KMS-11 (cell line): ENCODE data around the gene ABHD2.

ENCODE experiments used
- H2AFZ ChIP-seq: fragments of 200-600 bp; sonication (generic); 2 replicates; pipeline ENCODE4 v1.6.1; 2016; ENCODE audit warnings: antibody characterized with exemption, mixed run types, low read depth
- H3K27ac ChIP-seq: fragments of 200-600 bp; sonication (generic); 2 replicates; pipeline ENCODE4 v1.6.1; 2016; ENCODE audit warnings: mild to moderate bottlenecking, mixed run types
- H3K27me3 ChIP-seq: fragments of 200-600 bp; sonication (generic); 2 replicates; pipeline ENCODE4 v1.6.1; 2017; ENCODE audit warnings: mild to moderate bottlenecking, low read depth, mixed run types, moderate library complexity; ENCODE audit not compliant: insufficient read depth
- H3K36me3 ChIP-seq: fragments of 200-600 bp; sonication (generic); 2 replicates; pipeline ENCODE4 v1.6.1; 2017; ENCODE audit warnings: mild to moderate bottlenecking, mixed run types; ENCODE audit not compliant: insufficient read depth
- H3K4me1 ChIP-seq: fragments of 200-600 bp; sonication (generic); 2 replicates; pipeline ENCODE4 v1.6.1; 2016; ENCODE audit warnings: mild to moderate bottlenecking, low read depth, mixed run types; ENCODE audit not compliant: poor library complexity, severe bottlenecking
- H3K4me2 ChIP-seq: fragments of 200-600 bp; sonication (generic); 2 replicates; pipeline ENCODE4 v1.7.0; 2016; ENCODE audit warnings: mild to moderate bottlenecking, mixed run types
- H3K4me3 ChIP-seq: fragments of 200-600 bp; sonication (generic); IDR thresholded peaks from 2 replicates; pipeline ENCODE4 v1.6.1; 2017; ENCODE audit warnings: low read depth, low read length, mixed read lengths; ENCODE audit not compliant: insufficient read depth
- H3K79me2 ChIP-seq: fragments of 200-600 bp; sonication (generic); 2 replicates; pipeline ENCODE4 v1.6.1; 2016; ENCODE audit warnings: low read depth, mixed run types; ENCODE audit not compliant: insufficient read depth
- H3K9ac ChIP-seq: fragments of 200-600 bp; sonication (generic); 2 replicates; pipeline ENCODE4 v1.6.1; 2016; ENCODE audit warnings: mild to moderate bottlenecking, mixed run types
- H4K20me1 ChIP-seq: fragments of 200-600 bp; sonication (generic); 2 replicates; pipeline ENCODE4 v1.6.1; 2016; ENCODE audit warnings: mild to moderate bottlenecking, mixed run types; ENCODE audit not compliant: insufficient read depth
- TF ChIP-seq, protein P1 (sequence below): fragments of 200-600 bp; sonication (generic); conservative IDR thresholded peaks from 2 replicates; pipeline ENCODE4 v1.6.1; 2017; ENCODE audit warnings: low read depth, mild to moderate bottlenecking, antibody characterized with exemption, low read length, moderate library complexity, mixed read lengths

The ABHD2 gene

DNA sequence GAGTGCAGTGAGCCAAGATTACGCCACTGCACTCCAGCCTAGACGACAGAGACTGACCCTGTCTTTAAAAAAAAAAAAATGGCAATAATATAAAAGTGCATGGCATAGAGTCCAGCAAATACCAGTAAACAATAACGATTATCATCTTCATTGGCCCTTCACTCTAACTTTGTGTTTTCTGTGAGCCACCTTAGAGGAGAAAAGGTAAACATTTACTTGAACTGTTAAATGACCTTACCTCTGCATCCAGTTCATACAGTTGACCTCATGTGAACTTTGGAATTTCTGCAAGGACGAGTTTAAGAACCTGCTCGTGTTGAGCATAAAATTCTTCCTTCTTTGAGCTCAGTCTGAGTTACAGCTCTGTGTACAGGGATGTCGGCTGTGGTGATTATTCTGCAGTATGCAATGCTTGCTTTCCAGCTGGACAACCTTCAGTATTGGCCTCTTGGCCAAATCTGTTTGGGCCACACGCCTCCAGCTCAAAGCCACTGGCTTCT lies 76.5 kb downstream of the ABHD2 start:
- no peak overlapping the region for H2AFZ ChIP-seq
- H3K27me3 ChIP-seq: no peaks in the 10 kb centered on the region
- no peaks in the 10 kb centered on the region for H3K79me2 ChIP-seq
- TF ChIP-seq, protein P1, sequence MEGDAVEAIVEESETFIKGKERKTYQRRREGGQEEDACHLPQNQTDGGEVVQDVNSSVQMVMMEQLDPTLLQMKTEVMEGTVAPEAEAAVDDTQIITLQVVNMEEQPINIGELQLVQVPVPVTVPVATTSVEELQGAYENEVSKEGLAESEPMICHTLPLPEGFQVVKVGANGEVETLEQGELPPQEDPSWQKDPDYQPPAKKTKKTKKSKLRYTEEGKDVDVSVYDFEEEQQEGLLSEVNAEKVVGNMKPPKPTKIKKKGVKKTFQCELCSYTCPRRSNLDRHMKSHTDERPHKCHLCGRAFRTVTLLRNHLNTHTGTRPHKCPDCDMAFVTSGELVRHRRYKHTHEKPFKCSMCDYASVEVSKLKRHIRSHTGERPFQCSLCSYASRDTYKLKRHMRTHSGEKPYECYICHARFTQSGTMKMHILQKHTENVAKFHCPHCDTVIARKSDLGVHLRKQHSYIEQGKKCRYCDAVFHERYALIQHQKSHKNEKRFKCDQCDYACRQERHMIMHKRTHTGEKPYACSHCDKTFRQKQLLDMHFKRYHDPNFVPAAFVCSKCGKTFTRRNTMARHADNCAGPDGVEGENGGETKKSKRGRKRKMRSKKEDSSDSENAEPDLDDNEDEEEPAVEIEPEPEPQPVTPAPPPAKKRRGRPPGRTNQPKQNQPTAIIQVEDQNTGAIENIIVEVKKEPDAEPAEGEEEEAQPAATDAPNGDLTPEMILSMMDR: no peak
- no peak overlapping the region for H3K4me2 ChIP-seq
- H4K20me1 ChIP-seq: no peaks in the 10 kb centered on the region
- H3K27ac ChIP-seq: no peak overlapping the region
- peaks cover 28% of the 10 kb centered on the region for H3K4me1 ChIP-seq
- H3K4me3 ChIP-seq: no peak overlapping the region
- no peak overlapping the region for H3K9ac ChIP-seq
- H3K36me3 ChIP-seq: no peaks in the 10 kb centered on the region

DNA sequence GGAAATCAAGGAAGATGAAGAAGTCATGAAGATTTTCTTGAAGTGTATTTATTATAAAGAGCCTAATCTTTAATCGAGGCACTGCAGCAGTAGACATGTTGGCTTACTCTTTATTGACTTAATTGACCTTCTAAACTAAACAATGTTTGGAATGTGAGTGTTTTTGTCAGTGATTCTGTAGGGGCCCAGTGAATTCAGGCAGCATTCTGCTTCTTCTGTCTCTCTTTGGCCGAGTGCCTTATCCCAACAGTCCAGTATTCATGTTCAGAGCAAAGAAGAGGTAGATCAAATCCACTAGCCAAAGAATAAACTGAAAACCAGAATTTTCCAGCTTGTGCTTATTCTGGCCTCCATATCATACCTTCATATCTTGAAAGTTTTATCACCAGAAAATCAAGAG lies 77.4 kb downstream of the ABHD2 start:
- no peaks in the 10 kb centered on the region for H4K20me1 ChIP-seq
- TF ChIP-seq, protein P1: no peak
- no peak overlapping the region for H2AFZ ChIP-seq
- peaks cover 28% of the 10 kb centered on the region for H3K4me1 ChIP-seq
- H3K4me2 ChIP-seq: no peak overlapping the region
- no peaks in the 10 kb centered on the region for H3K36me3 ChIP-seq
- H3K9ac ChIP-seq: no peak overlapping the region
- no peak overlapping the region for H3K27ac ChIP-seq
- H3K27me3 ChIP-seq: no peaks in the 10 kb centered on the region
- no peak overlapping the region for H3K4me3 ChIP-seq
- no peaks in the 10 kb centered on the region for H3K79me2 ChIP-seq

DNA sequence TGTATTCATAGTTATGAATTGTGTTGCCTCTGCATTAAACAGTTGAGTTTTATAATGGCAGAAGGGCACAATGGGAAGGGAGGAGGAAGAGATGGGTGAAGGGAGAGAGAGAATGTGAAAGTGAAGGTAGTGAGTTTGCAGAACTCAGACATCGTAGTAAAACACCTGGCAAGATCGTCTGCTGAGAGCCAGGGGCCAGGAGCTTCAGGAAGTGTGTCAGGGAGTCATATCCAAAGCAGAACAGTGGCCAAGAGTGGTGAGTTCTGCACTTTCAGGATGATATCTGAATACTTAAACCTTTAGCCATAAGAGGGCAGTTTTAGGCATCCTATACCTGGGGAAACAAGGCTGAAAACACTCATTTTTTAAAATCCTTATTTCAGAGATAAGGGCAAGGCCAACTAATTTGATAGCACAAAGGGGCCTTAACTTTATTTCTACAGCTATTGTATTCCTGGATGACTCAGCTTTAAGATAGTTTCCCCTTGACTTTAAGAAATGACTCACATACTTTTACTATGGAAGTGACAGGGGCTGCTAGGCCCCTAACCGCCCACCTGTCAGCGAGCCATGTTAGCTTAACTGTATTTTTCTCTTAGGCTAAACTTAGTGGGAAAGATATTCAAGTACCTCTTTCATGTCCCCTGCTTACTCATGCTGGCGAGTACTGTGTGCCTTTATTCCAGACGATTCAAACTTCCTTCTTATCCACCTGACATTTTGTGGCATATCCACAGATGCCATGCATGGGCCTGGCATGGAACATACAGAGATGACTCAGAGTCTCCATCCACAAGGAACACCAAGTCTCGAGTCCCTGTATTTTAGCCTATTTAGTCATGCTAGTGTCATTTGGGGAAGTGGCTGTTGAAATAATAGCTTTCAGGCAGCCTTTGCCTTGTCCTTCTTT lies 79.3 kb downstream of the ABHD2 start:
- no peak overlapping the region for H2AFZ ChIP-seq
- no peaks in the 10 kb centered on the region for H3K79me2 ChIP-seq
- peaks cover 34% of the 10 kb centered on the region for H3K4me1 ChIP-seq
- TF ChIP-seq, protein P1: no peak
- H3K27ac ChIP-seq: peak overlapping the region; percentile 46; the same call in 1 of the 2 replicates
- H3K9ac ChIP-seq: no peak overlapping the region; the same call in 1 of the 2 replicates
- no peaks in the 10 kb centered on the region for H3K27me3 ChIP-seq
- no peak overlapping the region for H3K4me3 ChIP-seq
- H3K4me2 ChIP-seq: peak overlapping the region; percentile 34
- no peaks in the 10 kb centered on the region for H3K36me3 ChIP-seq
- H4K20me1 ChIP-seq: no peaks in the 10 kb centered on the region

DNA sequence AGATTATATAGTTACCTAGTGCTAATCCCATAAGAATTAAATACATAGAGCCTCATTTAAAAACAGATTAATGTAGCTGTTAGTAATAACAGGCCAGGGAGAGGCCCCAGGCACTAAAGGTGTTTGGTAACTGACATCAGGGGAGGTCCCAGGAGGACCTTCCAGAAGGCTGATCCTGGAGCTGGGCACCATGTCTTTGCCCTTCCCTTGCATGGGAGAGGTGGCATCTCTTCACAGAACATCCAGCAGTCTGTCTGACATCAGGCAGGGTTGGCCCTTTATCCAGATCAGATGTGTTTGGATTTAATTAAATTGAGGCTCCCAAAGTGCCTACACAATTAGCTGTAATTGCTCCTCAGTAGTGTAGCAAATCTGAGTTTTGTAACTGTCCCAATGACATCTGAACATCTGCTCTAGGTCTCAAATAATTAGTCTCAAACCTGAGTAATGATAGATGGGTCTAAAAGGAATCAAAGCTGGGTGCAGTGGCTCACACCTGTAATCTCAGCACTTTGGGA lies 80.1 kb downstream of the ABHD2 start:
- no peaks in the 10 kb centered on the region for H3K36me3 ChIP-seq
- TF ChIP-seq, protein P1: no peak
- no peak overlapping the region for H3K4me2 ChIP-seq
- no peak overlapping the region for H3K9ac ChIP-seq
- H3K79me2 ChIP-seq: no peaks in the 10 kb centered on the region
- H3K4me1 ChIP-seq: peaks cover 34% of the 10 kb centered on the region
- peak overlapping the region; percentile 46; the same call in 1 of the 2 replicates for H3K27ac ChIP-seq
- no peaks in the 10 kb centered on the region for H4K20me1 ChIP-seq
- no peaks in the 10 kb centered on the region for H3K27me3 ChIP-seq
- no peak overlapping the region for H3K4me3 ChIP-seq
- H2AFZ ChIP-seq: no peak overlapping the region
